ENCODE measurements around the gene VILL. TPM values are rescaled to one million over a fixed set of nuclear protein-coding genes. Genes with fewer than 3 reads are reported as not detected.
A peak's percentile ranks its signal among the peaks of the same experiment; 100 is the strongest.

The VILL gene
- total RNA-seq, 1 donor from 2014 or later: 1.5 TPM

GRCh38 chr3:37963635-37964034 is 27.0 kb upstream of the VILL start:
- no peak overlapping the region for H3K27ac ChIP-seq (ENCODE audit: low read depth, low read length)
- H3K4me3 ChIP-seq (ENCODE audit: insufficient read depth, low read depth, low read length): no peak overlapping the region
- H4K20me1 ChIP-seq (ENCODE audit: insufficient read depth, low read length): no peaks in the 10 kb centered on the region
- no peaks in the 10 kb centered on the region for H3K36me3 ChIP-seq (ENCODE audit: insufficient read depth, low read length)
- no peak overlapping the region for H3K4me3 Mint-ChIP-seq (ENCODE audit: unreplicated experiment)
- H3K9me3 Mint-ChIP-seq (ENCODE audit: unreplicated experiment): no peaks in the 10 kb centered on the region
- H3K79me2 ChIP-seq (ENCODE audit: insufficient read depth, low read length): no peaks in the 10 kb centered on the region
- H3K9me3 ChIP-seq (ENCODE audit: insufficient read depth, low read depth, low read length): no peaks in the 10 kb centered on the region
- H3K27ac Mint-ChIP-seq (ENCODE audit: unreplicated experiment): no peak overlapping the region
- peaks cover 14% of the 10 kb centered on the region for H3K4me1 Mint-ChIP-seq (ENCODE audit: low read depth, unreplicated experiment)
- no peak for FAIRE-seq
- no peak for TF ChIP-seq EZH2 (IDR thresholded peaks at IDR 0.05; ENCODE audit: insufficient read depth, low read length)
- TF ChIP-seq CTCF (IDR thresholded peaks at IDR 0.05; ENCODE audit: insufficient read depth, low read depth, low read length): no peak
- H3K4me1 ChIP-seq (ENCODE audit: insufficient read depth, low read length): no peaks in the 10 kb centered on the region
- H2AFZ ChIP-seq (ENCODE audit: low read depth, low read length): no peak overlapping the region
- peaks cover 13% of the 10 kb centered on the region for H3K36me3 Mint-ChIP-seq (ENCODE audit: low read depth, unreplicated experiment)
- DNase-seq (ENCODE audit: low read depth): no peak
- H3K27me3 ChIP-seq (ENCODE audit: insufficient read depth, low read length): no peaks in the 10 kb centered on the region
- H3K4me2 ChIP-seq (ENCODE audit: low read length): no peak overlapping the region
- H3K9ac ChIP-seq (ENCODE audit: low read length): no peak overlapping the region
- no peaks in the 10 kb centered on the region for H3K27me3 Mint-ChIP-seq (ENCODE audit: low read depth, unreplicated experiment)

- TF ChIP-seq EZH2 (IDR thresholded peaks at IDR 0.05; ENCODE audit: insufficient read depth, low read length) (no peak), CTCF (IDR thresholded peaks at IDR 0.05; ENCODE audit: insufficient read depth, low read depth, low read length) (no peak)
- H3K9me3 ChIP-seq (ENCODE audit: insufficient read depth, low read depth, low read length): no peaks in the 10 kb centered on the region
- no peak overlapping the region for H2AFZ ChIP-seq (ENCODE audit: low read depth, low read length)
- H3K36me3 ChIP-seq (ENCODE audit: insufficient read depth, low read length): no peaks in the 10 kb centered on the region
- H3K9me3 Mint-ChIP-seq (ENCODE audit: unreplicated experiment): no peaks in the 10 kb centered on the region
- H3K36me3 Mint-ChIP-seq (ENCODE audit: low read depth, unreplicated experiment): peaks cover 13% of the 10 kb centered on the region
- H3K27me3 ChIP-seq (ENCODE audit: insufficient read depth, low read length): no peaks in the 10 kb centered on the region
- H3K4me3 Mint-ChIP-seq (ENCODE audit: unreplicated experiment): no peak overlapping the region
- no peak overlapping the region for H3K27ac Mint-ChIP-seq (ENCODE audit: unreplicated experiment)
- no peak for DNase-seq (ENCODE audit: low read depth)
- no peak overlapping the region for H3K27ac ChIP-seq (ENCODE audit: low read depth, low read length)
- no peak for FAIRE-seq
- no peak overlapping the region for H3K4me2 ChIP-seq (ENCODE audit: low read length)
- H3K4me3 ChIP-seq (ENCODE audit: insufficient read depth, low read depth, low read length): no peak overlapping the region
- H3K79me2 ChIP-seq (ENCODE audit: insufficient read depth, low read length): no peaks in the 10 kb centered on the region
- H3K9ac ChIP-seq (ENCODE audit: low read length): no peak overlapping the region
- H3K4me1 Mint-ChIP-seq (ENCODE audit: low read depth, unreplicated experiment): peaks cover 14% of the 10 kb centered on the region
- no peaks in the 10 kb centered on the region for H3K4me1 ChIP-seq (ENCODE audit: insufficient read depth, low read length)
- H3K27me3 Mint-ChIP-seq (ENCODE audit: low read depth, unreplicated experiment): no peaks in the 10 kb centered on the region
- H4K20me1 ChIP-seq (ENCODE audit: insufficient read depth, low read length): no peaks in the 10 kb centered on the region
Observed at GRCh38 chr3:37964146-37964545, 26.4 kb upstream of the VILL start.

- no peak overlapping the region for H2AFZ ChIP-seq (ENCODE audit: low read depth, low read length)
- peaks cover 13% of the 10 kb centered on the region for H3K36me3 Mint-ChIP-seq (ENCODE audit: low read depth, unreplicated experiment)
- no peak overlapping the region for H3K4me2 ChIP-seq (ENCODE audit: low read length)
- no peak overlapping the region for H3K9ac ChIP-seq (ENCODE audit: low read length)
- no peaks in the 10 kb centered on the region for H4K20me1 ChIP-seq (ENCODE audit: insufficient read depth, low read length)
- TF ChIP-seq CTCF (IDR thresholded peaks at IDR 0.05; ENCODE audit: insufficient read depth, low read depth, low read length) (no peak), EZH2 (IDR thresholded peaks at IDR 0.05; ENCODE audit: insufficient read depth, low read length) (no peak)
- no peaks in the 10 kb centered on the region for H3K9me3 Mint-ChIP-seq (ENCODE audit: unreplicated experiment)
- H3K79me2 ChIP-seq (ENCODE audit: insufficient read depth, low read length): no peaks in the 10 kb centered on the region
- H3K36me3 ChIP-seq (ENCODE audit: insufficient read depth, low read length): no peaks in the 10 kb centered on the region
- H3K27me3 ChIP-seq (ENCODE audit: insufficient read depth, low read length): no peaks in the 10 kb centered on the region
- no peaks in the 10 kb centered on the region for H3K4me1 ChIP-seq (ENCODE audit: insufficient read depth, low read length)
- no peak overlapping the region for H3K27ac ChIP-seq (ENCODE audit: low read depth, low read length)
- H3K27ac Mint-ChIP-seq (ENCODE audit: unreplicated experiment): peak overlapping the region; percentile 50
- no peaks in the 10 kb centered on the region for H3K27me3 Mint-ChIP-seq (ENCODE audit: low read depth, unreplicated experiment)
- peaks cover 15% of the 10 kb centered on the region for H3K4me1 Mint-ChIP-seq (ENCODE audit: low read depth, unreplicated experiment)
- DNase-seq (ENCODE audit: low read depth): no peak
- no peak for FAIRE-seq
- no peak overlapping the region for H3K4me3 ChIP-seq (ENCODE audit: insufficient read depth, low read depth, low read length)
- H3K9me3 ChIP-seq (ENCODE audit: insufficient read depth, low read depth, low read length): no peaks in the 10 kb centered on the region
- H3K4me3 Mint-ChIP-seq (ENCODE audit: unreplicated experiment): no peak overlapping the region
Observed at GRCh38 chr3:37964716-37965115, 25.9 kb upstream of the VILL start.

Data from astrocyte (in vitro differentiated cells and primary cell).